WTC11 (cell line): ENCODE results near the gene HLCS.

Source experiments
- CBFB ChIP-seq: sonication (generic); formaldehyde crosslinking; IDR thresholded peaks from 2 replicates; pipeline ENCODE4 v1.8.1; 2022; ENCODE audit warnings: mild to moderate bottlenecking, low read depth, missing genetic modification reagents
- NFATC4 ChIP-seq: fragments of 250-450 bp; sonication (Bioruptor Pico); IDR thresholded peaks from 2 replicates; pipeline ENCODE4 v1.9.0; 2021; ENCODE audit warnings: mild to moderate bottlenecking
- NR2C2 ChIP-seq: sonication (generic); formaldehyde crosslinking; IDR thresholded peaks from 2 replicates; pipeline ENCODE4 v1.8.0; 2022; ENCODE audit warnings: mild to moderate bottlenecking, missing genetic modification reagents
- SMAD4 ChIP-seq: sonication (generic); formaldehyde crosslinking; IDR thresholded peaks from 2 replicates; pipeline ENCODE4 v1.8.0; 2022; ENCODE audit warnings: mild to moderate bottlenecking, missing genetic modification reagents
- ZNF138 ChIP-seq: sonication (generic); formaldehyde crosslinking; conservative IDR thresholded peaks from 2 replicates; pipeline ENCODE4 v1.8.1; 2022; ENCODE audit warnings: mild to moderate bottlenecking, moderate library complexity, missing genetic modification reagents
- TF ChIP-seq, protein P1 (sequence below): fragments of 200-600 bp; IDR thresholded peaks from 2 replicates; pipeline ENCODE4 v1.8.0; 2022; ENCODE audit warnings: antibody characterized with exemption
- TF ChIP-seq, protein P2 (sequence below): sonication (generic); formaldehyde crosslinking; IDR thresholded peaks from 2 replicates; pipeline ENCODE4 v1.8.0; 2022; ENCODE audit warnings: mild to moderate bottlenecking, missing genetic modification reagents

DNA sequence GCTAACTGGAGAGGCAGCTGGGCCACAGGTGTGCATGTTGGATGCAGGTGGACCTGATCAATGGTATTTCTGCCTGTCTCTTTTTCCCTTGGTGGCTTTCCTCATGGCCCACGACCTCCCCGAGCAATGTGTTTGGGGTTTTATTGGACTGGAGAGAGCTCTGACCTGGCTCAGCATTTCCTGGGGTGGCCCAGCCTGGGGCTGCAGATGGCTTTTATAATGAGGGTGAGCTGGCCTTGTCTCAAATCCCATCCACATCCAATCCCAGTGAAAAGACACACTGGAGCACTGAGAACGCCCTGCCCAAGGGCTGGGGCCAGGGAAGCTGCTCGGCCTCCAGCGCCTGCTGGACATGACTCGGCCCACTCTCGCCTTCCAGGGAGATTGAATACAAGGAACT, 223.5 kb downstream of the HLCS start:
- TF ChIP-seq, protein P1, sequence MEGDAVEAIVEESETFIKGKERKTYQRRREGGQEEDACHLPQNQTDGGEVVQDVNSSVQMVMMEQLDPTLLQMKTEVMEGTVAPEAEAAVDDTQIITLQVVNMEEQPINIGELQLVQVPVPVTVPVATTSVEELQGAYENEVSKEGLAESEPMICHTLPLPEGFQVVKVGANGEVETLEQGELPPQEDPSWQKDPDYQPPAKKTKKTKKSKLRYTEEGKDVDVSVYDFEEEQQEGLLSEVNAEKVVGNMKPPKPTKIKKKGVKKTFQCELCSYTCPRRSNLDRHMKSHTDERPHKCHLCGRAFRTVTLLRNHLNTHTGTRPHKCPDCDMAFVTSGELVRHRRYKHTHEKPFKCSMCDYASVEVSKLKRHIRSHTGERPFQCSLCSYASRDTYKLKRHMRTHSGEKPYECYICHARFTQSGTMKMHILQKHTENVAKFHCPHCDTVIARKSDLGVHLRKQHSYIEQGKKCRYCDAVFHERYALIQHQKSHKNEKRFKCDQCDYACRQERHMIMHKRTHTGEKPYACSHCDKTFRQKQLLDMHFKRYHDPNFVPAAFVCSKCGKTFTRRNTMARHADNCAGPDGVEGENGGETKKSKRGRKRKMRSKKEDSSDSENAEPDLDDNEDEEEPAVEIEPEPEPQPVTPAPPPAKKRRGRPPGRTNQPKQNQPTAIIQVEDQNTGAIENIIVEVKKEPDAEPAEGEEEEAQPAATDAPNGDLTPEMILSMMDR = no peak
- TF ChIP-seq SMAD4 (CRISPR knock-in tag) (no peak), ZNF138 (no peak), NR2C2 (no peak), CBFB (no peak), NFATC4 (CRISPR knock-in tag) (no peak)
- TF ChIP-seq, protein P2, sequence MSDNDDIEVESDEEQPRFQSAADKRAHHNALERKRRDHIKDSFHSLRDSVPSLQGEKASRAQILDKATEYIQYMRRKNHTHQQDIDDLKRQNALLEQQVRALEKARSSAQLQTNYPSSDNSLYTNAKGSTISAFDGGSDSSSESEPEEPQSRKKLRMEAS (CRISPR knock-in tag) = no peak
